SK-N-MC (cell line): ENCODE data around the gene ASPRV1.

Source experiments
- DNase-seq: peaks from one replicate; pipeline ENCODE4 v3.0.0-alpha.2; 2011; ENCODE audit warnings: low read depth, low spot score
- H3K27ac ChIP-seq: fragments of 200-600 bp; sonication (generic); 2 replicates; pipeline ENCODE4 v1.5.1; 2016; ENCODE audit warnings: mixed run types
- H3K36me3 ChIP-seq: fragments of 200-600 bp; sonication (generic); 2 replicates; pipeline ENCODE4 v1.6.1; 2017; ENCODE audit warnings: antibody characterized with exemption, low read length, mixed read lengths; ENCODE audit not compliant: insufficient read depth
- H3K4me3 ChIP-seq: fragments of 200-600 bp; sonication (generic); 2 replicates; pipeline ENCODE4 v1.5.1; 2016
- H3K9ac ChIP-seq: fragments of 200-600 bp; sonication (generic); 2 replicates; pipeline ENCODE4 v1.8.0; 2017; ENCODE audit warnings: mixed run types, mixed read lengths; ENCODE audit not compliant: insufficient read length
- H3K9me3 ChIP-seq: fragments of 200-600 bp; sonication (generic); 2 replicates; pipeline ENCODE4 v1.6.1; 2017; ENCODE audit warnings: low read depth, mild to moderate bottlenecking, antibody characterized with exemption, low read length, moderate library complexity, mixed read lengths
- EZH2 ChIP-seq: fragments of 200-600 bp; sonication (generic); IDR thresholded peaks from one replicate; pipeline ENCODE4 v1.6.1; 2017; ENCODE audit warnings: antibody characterized with exemption
- FOXP2 ChIP-seq: optimal IDR thresholded peaks from 2 replicates; pipeline ENCODE3; 2011; ENCODE audit warnings: mild to moderate bottlenecking, moderate library complexity; ENCODE audit not compliant: insufficient read depth; ENCODE audit errors: extremely low read length, control extremely low read depth
- POLR2AphosphoS5 ChIP-seq: IDR thresholded peaks from 2 replicates; pipeline ENCODE4 v1.6.1; 2012; ENCODE audit warnings: mild to moderate bottlenecking, low read depth, low read length, borderline replicate concordance

The ASPRV1 gene

GRCh38 chr2:69961496-69961895 lies at the start of gene ASPRV1:
TSS of gene ASPRV1 (minus strand) at chr2:69961631. CDS start at chr2:69961436, 195 bp downstream.
- H3K9me3 ChIP-seq, result no peaks in the 10 kb centered on the region
- no peak within 1 kb of the TSS for H3K4me3 ChIP-seq
- H3K9ac ChIP-seq, result no peak within 1 kb of the TSS
- no peak for DNase-seq
- H3K27ac ChIP-seq, result no peak within 1 kb of the TSS
- TF ChIP-seq POLR2AphosphoS5 (no peak), EZH2 (no peak), FOXP2 (no peak)
- no peaks in the 10 kb centered on the region for H3K36me3 ChIP-seq

DNA sequence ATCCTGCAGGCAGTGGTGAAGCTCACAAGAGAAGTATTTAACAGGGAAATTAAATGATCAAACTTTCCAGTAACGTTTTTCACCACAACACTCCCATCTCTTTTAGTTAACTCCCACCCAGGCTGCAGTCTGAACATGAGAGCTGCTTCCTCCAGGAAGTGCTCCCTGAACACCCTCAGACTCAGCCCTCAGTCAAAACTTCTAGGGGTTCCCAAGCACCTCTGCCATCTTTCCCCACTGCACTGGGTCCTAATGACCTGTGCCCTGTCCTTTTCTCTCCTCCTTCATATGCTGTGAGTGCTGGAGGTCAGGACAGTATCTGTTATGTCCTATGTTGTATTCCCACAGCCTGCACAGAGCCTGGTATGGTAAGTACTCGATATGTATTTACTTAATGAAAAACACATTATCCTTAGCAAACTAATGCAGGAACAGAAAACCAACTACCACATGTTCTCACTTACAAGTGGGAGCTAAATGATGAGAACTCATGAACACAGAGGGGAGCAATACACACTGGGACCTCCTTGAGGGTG lies 49.2 kb upstream of the ASPRV1 start:
- Histone ChIP-seq H3K4me3 (no peak overlapping the region), H3K36me3 (no peaks in the 10 kb centered on the region; the same call in 1 of the 2 replicates), H3K27ac (no peak overlapping the region), H3K9me3 (no peaks in the 10 kb centered on the region), H3K9ac (no peak overlapping the region)
- no peak for TF ChIP-seq FOXP2
- no peak for TF ChIP-seq EZH2
- TF ChIP-seq POLR2AphosphoS5, result no peak
- DNase-seq, result no peak

GRCh38 chr2:70009762-70010575 lies 48.5 kb upstream of the ASPRV1 start:
- no peak for DNase-seq
- no peaks in the 10 kb centered on the region; the same call in 1 of the 2 replicates for H3K36me3 ChIP-seq
- no peak for TF ChIP-seq FOXP2
- TF ChIP-seq POLR2AphosphoS5, result no peak
- no peak for TF ChIP-seq EZH2
- no peaks in the 10 kb centered on the region for H3K9me3 ChIP-seq
- H3K9ac ChIP-seq, result no peak overlapping the region
- no peak overlapping the region for H3K4me3 ChIP-seq
- no peak overlapping the region for H3K27ac ChIP-seq

GRCh38 chr2:70008290-70008689 lies 46.9 kb upstream of the ASPRV1 start:
- Histone ChIP-seq H3K9me3 (no peaks in the 10 kb centered on the region), H3K27ac (no peak overlapping the region), H3K4me3 (no peak overlapping the region), H3K36me3 (no peaks in the 10 kb centered on the region), H3K9ac (no peak overlapping the region)
- TF ChIP-seq EZH2 (no peak), POLR2AphosphoS5 (no peak), FOXP2 (no peak)
- DNase-seq, result no peak

GRCh38 chr2:70007151-70007550 lies 45.7 kb upstream of the ASPRV1 start:
- H3K4me3 ChIP-seq, result no peak overlapping the region
- no peak for DNase-seq
- H3K9ac ChIP-seq, result no peak overlapping the region
- no peaks in the 10 kb centered on the region for H3K36me3 ChIP-seq
- TF ChIP-seq FOXP2 (no peak), EZH2 (no peak), POLR2AphosphoS5 (no peak)
- no peak overlapping the region for H3K27ac ChIP-seq
- H3K9me3 ChIP-seq, result no peaks in the 10 kb centered on the region

DNA sequence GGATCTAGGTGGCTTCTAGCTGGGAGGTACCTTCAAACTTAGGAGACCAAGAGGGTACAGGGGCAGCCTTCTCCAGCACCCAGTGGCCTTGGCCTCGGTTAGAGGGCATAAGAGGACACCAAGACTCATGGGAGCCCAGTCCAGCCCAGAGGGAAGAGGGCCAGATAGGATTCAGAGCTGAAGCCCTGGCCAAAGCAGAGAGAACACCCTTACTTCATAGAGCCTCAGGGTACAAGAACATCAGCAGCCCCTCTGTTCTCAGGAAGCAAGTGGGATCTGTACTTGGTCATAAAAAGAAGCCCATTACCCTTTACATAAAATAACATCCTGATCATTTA lies 45.0 kb upstream of the ASPRV1 start:
- Histone ChIP-seq H3K36me3 (no peaks in the 10 kb centered on the region), H3K9me3 (no peaks in the 10 kb centered on the region), H3K4me3 (no peak overlapping the region), H3K9ac (no peak overlapping the region), H3K27ac (no peak overlapping the region)
- no peak for TF ChIP-seq EZH2
- TF ChIP-seq POLR2AphosphoS5, result no peak
- TF ChIP-seq FOXP2, result no peak
- DNase-seq, result no peak

DNA sequence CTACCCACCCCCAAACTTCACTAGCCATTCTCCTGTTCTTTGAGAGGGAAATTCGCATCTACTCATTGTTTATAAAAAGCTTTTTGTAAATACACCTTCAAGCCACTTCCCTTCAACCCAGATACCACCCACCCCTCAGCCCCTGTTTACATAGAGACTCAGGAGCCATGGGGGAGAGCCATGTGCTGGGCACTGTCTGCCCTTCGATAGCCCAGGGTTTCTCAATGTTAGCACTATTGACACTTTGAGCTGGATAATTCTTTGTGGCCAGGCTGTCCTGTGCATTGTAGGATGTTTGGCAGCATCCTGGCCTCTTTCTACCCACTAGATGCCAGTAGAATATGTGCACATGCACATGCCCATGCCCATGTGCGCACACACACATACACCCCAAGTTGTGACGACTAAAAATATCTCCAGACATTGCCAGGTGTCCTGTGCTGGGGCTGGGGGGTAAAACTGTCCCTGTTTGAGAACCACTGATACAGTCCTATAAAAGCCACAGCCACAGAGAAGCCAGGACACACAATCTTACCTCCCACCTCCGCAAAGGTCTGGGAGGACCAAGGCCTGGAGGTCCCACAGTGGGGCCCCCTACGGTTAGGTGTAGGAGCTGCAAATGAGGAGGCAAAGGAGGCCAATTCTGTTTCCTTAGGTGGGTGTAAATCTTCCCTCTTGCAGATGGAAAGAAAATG lies 44.5 kb upstream of the ASPRV1 start:
- H3K9ac ChIP-seq, result no peak overlapping the region
- H3K9me3 ChIP-seq, result no peaks in the 10 kb centered on the region
- H3K27ac ChIP-seq, result no peak overlapping the region
- DNase-seq, result no peak
- H3K36me3 ChIP-seq, result no peaks in the 10 kb centered on the region
- TF ChIP-seq EZH2 (no peak), FOXP2 (no peak), POLR2AphosphoS5 (no peak)
- no peak overlapping the region for H3K4me3 ChIP-seq

GRCh38 chr2:70005216-70005615 lies 43.8 kb upstream of the ASPRV1 start:
- Histone ChIP-seq H3K36me3 (no peaks in the 10 kb centered on the region), H3K4me3 (no peak overlapping the region), H3K9me3 (no peaks in the 10 kb centered on the region), H3K27ac (no peak overlapping the region), H3K9ac (no peak overlapping the region)
- TF ChIP-seq EZH2, result no peak
- no peak for TF ChIP-seq FOXP2
- TF ChIP-seq POLR2AphosphoS5, result no peak
- no peak for DNase-seq
